Neuron (in vitro differentiated cells): ENCODE results near the gene EIF5AL1.

Experiments used
- H2AFZ ChIP-seq: one replicate; pipeline ENCODE4 v1.6.1; 2013; ENCODE audit warnings: low read depth, mild to moderate bottlenecking, inconsistent platforms, low read length, moderate library complexity
- H3K27me3 ChIP-seq: one replicate; pipeline ENCODE4 v1.6.1; 2013; ENCODE audit warnings: low read length; ENCODE audit not compliant: insufficient read depth
- H3K36me3 ChIP-seq: one replicate; pipeline ENCODE4 v1.6.1; 2013; ENCODE audit warnings: low read length; ENCODE audit not compliant: insufficient read depth
- H3K4me1 ChIP-seq: one replicate; pipeline ENCODE4 v1.6.1; 2013; ENCODE audit warnings: low read length; ENCODE audit not compliant: insufficient read depth
- H3K4me3 ChIP-seq: 2 replicates; pipeline ENCODE4 v1.5.1; 2013; ENCODE audit warnings: mild to moderate bottlenecking, low read length, moderate library complexity
- H3K9me3 ChIP-seq: one replicate; pipeline ENCODE4 v1.6.1; 2013; ENCODE audit warnings: low read length

The EIF5AL1 gene

DNA sequence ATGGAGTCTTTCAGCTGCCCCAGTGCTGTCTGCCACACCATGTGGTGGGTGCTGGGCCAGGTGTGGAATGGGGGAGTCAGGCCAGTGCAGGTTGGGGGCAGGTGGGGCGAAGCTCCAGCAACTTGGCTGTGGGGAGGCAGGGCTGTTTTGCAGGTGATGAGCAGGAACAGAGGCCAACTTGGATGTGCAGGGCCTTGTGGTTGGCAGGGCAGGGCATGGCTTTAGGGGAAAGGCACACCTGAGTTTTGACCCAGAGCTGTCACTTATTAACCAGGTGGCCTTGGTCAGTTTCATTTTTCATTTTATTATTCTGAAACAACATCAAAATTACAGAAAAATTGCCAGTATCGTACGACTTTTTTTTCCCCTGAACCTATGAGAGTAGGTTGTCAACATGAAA is 48.9 kb downstream of the EIF5AL1 start:
- no peaks in the 10 kb centered on the region for H3K9me3 ChIP-seq
- no peaks in the 10 kb centered on the region for H3K27me3 ChIP-seq
- no peaks in the 10 kb centered on the region for H3K36me3 ChIP-seq
- no peak overlapping the region for H3K4me3 ChIP-seq
- no peak overlapping the region for H2AFZ ChIP-seq
- H3K4me1 ChIP-seq = no peaks in the 10 kb centered on the region

DNA sequence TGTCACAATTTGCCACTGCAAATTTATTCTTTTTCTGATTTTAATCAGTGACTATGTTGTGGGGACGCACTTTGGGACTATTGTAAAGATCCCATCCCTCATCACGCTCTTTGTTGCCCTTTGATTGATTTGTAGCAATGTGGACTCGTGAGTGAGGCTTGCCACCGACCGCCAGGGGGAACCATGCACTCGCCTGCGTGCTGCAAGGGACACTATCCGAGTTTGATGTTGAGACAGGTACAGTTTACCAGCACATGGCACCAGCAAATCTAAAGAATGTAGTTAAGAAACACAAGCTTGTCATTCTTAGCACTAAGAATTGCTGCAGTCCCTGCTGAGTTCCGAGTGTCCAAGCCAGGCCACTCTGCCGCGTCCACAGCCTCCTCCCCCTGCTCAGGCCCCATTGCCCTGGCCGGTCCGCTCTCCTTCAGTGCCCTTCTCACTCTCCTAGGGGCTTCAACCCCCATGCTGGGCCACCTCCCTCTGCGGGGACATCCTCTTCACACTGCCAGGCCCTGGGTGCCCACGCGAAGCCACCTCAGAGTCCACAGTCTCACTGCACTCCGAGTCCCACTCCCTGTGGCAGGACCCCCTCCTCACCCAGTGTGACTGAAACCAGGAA is 49.9 kb downstream of the EIF5AL1 start:
- Histone ChIP-seq H3K36me3 (no peaks in the 10 kb centered on the region), H3K9me3 (no peaks in the 10 kb centered on the region), H3K4me1 (no peaks in the 10 kb centered on the region), H3K4me3 (no peak overlapping the region), H3K27me3 (no peaks in the 10 kb centered on the region), H2AFZ (no peak overlapping the region)

DNA sequence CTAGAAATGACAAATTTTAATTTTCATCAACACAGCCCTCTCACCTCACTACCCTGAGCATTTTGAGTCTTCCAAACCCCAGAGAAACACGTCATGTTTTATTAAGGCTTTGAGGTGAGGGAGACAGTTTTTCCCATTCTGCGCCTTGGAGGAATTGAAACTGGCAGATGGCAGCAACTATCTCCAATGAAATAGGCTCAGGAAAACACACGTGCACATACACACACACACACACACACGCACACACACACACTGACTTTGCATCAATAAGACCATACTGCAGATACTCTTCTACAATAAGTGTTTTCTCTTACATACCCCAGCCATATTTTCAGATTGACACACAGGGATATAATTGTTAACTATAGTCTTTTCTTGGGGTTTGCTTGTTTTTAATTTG is 51.1 kb downstream of the EIF5AL1 start:
- Histone ChIP-seq H3K27me3 (no peaks in the 10 kb centered on the region), H2AFZ (no peak overlapping the region), H3K4me1 (no peaks in the 10 kb centered on the region), H3K9me3 (no peaks in the 10 kb centered on the region), H3K4me3 (no peak overlapping the region), H3K36me3 (no peaks in the 10 kb centered on the region)
